ENCODE results near the gene RSRC1.
"Not testable (repeated sequence)": the region's sequence is repeated elsewhere in the genome, so short reads cannot be mapped to it uniquely, and the experiment has no call there.

Gene RSRC1

GRCh38 chr3:158535918-158536317 is 426.0 kb downstream of the RSRC1 start:
- no peak for DNase-seq (ENCODE audit: low spot score)
- Histone ChIP-seq H3K27ac (no peak overlapping the region), H3K4me3 (no peak overlapping the region)
- TF ChIP-seq CTCF (IDR thresholded peaks at IDR 0.05), result no peak

GRCh38 chr3:158539414-158540014 is 429.6 kb downstream of the RSRC1 start:
- TF ChIP-seq CTCF (IDR thresholded peaks at IDR 0.05), result no peak
- Histone ChIP-seq H3K27ac (no peak overlapping the region), H3K4me3 (no peak overlapping the region)
- DNase-seq (ENCODE audit: low spot score), result no peak

- DNase-seq (ENCODE audit: low spot score), result no peak
- no peak overlapping the region for H3K4me3 ChIP-seq
- no peak for TF ChIP-seq CTCF (IDR thresholded peaks at IDR 0.05)
- no peak overlapping the region for H3K27ac ChIP-seq
Measured at GRCh38 chr3:158540066-158540465, 430.2 kb downstream of the RSRC1 start.

- no peak overlapping the region for H3K27ac ChIP-seq
- no peak for TF ChIP-seq CTCF (IDR thresholded peaks at IDR 0.05)
- DNase-seq (ENCODE audit: low spot score), result no peak
- H3K4me3 ChIP-seq, result no peak overlapping the region
Measured at GRCh38 chr3:158548691-158549090, 438.8 kb downstream of the RSRC1 start.

- H3K4me3 ChIP-seq; DNase-seq (ENCODE audit: low spot score); H3K27ac ChIP-seq: not testable (repeated sequence)
Measured at GRCh38 chr3:158549938-158550337, 440.0 kb downstream of the RSRC1 start.

- Histone ChIP-seq H3K27ac (no peak overlapping the region), H3K4me3 (no peak overlapping the region)
- DNase-seq (ENCODE audit: low spot score), result no peak
- TF ChIP-seq CTCF (IDR thresholded peaks at IDR 0.05), result no peak
Measured at GRCh38 chr3:158552124-158552523, 442.2 kb downstream of the RSRC1 start.

GRCh38 chr3:158559504-158559903 is 449.6 kb downstream of the RSRC1 start:
- Histone ChIP-seq H3K4me3 (no peak overlapping the region), H3K27ac (no peak overlapping the region)
- TF ChIP-seq CTCF (IDR thresholded peaks at IDR 0.05), result no peak
- no peak for DNase-seq (ENCODE audit: low spot score)

- H3K4me3 ChIP-seq, result no peak overlapping the region
- H3K27ac ChIP-seq, result no peak overlapping the region
- no peak for DNase-seq (ENCODE audit: low spot score)
- TF ChIP-seq CTCF (IDR thresholded peaks at IDR 0.05), result no peak
Measured at GRCh38 chr3:158560979-158561378, 451.1 kb downstream of the RSRC1 start.
